Kidney capillary endothelial cell (primary cell): ENCODE data around the gene BEAN1.
"Not testable (repeated sequence)": the region's sequence is repeated elsewhere in the genome, so short reads cannot be mapped to it uniquely, and the experiment has no call there.

ENCODE experiments used
- DNase-seq: peaks from one replicate; pipeline ENCODE4 v3.0.0-alpha.2; 2018; ENCODE audit warnings: low spot score

The BEAN1 gene

DNA sequence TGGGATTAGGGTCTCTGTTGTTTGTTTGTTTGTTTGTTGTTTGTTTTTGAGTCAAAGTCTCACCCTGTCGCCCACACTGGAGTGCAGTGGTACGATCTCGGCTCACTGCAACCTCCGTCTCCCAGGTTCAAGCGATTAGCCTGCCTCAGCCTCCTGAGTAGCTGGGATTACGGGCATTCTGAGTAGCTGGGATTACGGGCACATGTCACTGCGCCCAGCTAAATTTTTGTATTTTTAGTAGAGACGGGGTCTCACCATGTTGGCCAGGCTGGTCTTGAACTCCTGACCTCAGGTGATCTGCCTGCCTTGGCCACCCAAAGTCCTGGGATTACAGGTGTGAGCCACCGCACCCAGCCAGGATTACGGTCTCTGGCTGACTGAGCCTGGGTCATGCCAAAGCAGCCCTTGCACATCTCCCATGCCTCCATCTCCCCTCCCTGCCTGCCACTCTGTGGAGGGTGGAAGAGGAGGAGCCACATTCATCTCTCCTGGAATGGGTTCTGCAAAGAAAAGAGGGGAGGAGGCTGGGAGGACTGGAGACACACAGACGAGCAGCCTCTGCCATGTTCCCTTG, 59.2 kb downstream of the BEAN1 start:
- no peak for DNase-seq

DNA sequence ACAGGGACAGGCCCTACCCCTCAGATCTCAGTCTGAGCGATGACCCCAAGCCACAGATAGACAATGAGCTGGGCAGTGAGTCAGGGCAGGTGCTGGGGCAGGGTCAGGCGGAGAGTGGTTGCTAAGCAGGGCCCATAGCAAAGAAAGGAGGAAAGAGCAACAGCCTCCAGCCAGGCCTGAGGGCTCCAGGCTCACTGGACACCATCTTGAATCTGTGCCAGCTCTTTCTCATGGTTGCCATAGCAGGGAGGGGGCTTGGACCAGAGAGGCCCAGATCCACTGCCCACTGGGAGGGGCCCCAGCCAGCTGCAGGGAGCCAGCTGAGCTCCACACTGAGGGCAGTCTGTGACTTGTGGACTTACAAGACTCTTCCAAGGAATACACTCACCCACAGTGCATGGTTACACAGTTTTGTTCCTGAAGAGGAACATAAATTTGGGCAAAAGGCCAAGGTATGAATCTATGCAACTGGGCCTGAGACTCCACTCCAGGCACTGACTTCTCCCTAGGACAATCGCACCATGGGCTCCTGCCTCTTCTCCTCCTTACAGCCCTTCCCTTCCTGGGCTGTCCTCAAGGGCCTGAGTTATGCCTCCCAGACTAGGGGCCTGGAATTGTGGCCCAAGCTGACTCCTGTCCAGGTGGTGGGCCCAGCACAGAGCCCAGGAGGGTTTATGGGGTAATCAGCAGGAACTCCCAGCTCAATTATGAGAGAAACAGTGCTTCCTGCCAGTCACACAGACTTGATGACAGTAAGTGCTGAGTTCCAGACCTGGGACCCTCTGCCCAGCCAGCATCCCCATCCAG, 59.9 kb downstream of the BEAN1 start:
- no peak for DNase-seq

DNA sequence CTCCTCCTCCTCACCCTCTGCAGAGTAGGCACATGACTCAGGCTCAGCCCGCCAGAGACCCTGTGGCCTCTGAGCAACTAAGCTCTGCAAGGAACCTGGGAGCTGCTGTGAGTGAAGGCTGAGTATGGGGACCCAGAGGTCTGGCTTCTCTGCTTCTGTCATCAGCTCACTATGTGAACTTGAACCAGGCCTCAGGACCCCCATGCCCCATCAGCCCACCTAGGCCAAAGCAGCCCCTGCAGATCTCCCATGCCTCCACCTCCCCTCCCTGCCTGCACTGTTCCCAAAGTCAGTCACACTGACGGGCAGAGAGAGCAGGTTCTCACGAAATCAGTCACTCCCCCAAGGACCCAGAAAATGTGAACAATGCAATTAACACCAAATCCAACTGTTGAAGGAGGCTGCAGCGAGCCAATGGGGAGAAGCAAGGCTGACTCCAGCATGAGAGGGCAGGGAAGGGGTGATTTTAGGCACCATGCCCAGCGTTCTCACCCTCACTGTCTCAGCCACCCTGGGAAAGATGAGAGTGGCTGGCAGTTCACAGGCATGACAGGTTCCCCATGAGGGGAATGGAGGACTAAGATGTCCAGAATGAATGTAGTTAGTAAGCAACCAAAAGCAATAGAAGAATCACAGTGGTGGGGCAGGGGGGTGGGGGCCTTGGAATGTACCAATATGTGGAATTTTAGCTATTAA, 60.6 kb downstream of the BEAN1 start:
- no peak for DNase-seq

DNA sequence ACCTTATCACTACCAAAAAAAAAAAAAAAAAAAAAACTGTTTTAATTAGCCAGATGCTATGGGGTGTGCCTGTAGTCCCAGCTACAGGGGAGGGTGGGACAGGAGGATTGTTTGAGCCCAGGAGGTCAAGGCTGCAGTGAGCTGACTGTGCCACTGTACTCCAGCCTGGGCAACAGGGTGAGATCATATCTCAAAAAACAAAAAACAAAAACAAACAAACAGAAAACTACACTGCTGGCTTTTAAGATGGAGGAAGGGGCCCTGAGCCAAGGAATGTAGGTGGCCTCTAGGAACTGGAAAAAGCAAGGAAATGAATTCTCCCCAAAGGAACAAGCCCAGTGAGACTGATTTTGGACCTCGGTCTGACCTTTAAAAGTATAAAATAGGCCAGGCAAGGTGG, 61.4 kb downstream of the BEAN1 start:
- no peak for DNase-seq

DNA sequence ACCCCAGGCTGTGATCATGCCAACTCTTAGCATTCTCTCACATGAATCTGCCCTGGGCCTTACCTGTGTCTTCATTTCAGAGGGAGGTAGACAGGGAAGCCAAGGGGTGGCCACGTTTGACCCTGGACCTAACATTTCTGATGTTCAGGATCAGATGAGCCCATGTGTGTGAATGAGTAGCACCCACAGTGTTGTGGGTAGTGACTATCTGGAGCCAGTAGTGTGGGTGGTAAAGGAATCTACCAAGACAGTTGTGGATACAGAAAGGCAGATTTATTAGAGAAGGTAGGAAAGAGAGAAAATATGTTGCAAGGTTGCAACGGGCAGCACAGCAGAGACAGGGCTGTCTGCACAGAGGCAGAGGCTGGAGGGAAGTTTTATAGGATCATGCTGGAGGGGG, 62.3 kb downstream of the BEAN1 start:
- DNase-seq = no peak

DNA sequence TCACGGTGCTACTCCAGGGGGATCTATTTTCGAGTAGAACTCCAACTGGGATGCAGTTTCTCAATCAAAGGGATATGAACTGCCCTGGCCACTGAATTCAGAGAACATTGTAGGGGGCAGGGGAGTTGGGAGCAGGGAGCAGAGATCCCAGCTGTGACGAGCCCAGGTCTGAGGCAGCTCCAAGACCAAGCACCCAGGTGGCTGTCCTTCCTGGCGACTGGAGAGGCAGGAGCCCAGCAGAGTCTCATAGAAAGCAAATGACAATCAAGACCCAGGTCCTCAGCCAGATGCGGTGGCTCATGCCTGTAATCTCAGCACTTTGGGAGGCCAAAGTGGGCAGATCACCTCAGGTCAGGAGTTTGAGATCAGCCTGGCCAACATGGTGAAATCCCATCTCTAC, 62.7 kb downstream of the BEAN1 start:
- DNase-seq = no peak

DNA sequence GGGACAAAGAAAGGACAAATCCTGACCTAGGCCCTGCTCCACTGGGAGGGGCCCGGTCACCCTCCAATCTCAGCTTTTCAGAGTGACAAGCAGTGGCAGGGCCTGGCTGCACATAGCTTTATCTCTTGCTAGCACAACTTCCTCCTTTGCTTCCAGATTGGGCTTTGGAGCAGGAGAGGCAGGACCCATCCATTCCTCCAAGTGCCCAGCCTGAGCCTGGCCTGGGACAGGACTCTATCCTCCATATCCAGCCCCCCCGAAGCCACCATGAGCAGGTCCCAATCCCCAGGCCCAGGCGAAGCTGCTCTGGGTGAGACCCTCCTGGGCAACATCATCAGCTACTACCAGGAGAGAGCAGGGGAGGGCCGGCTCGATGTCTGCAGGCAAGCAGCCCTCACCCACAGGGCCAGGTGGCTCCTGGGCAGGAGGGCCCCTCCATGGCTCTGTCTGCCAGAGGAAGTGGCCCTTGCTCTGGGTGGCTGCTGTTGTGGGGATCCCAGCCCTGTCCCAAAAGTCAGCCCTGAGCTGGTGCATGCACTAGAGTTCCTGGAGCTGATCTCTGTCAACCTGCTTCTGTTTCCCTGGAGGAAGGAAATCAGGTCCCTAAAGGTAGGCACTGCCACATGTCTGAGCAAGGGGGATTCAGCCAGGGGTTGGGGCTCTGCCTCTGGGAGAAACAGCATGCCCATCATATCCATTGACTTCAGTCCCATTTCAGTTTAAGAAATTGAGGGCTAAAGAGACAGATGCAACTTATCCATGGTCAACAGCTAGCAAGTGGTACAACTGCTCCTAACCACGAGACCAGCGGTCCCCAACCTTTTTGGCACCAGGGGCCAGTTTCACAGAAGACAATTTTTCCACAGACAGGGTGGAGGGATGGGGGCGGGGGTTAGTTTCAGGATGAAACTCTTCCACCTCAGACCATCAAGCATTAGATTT, 64.0 kb downstream of the BEAN1 start:
- DNase-seq = no peak

DNA sequence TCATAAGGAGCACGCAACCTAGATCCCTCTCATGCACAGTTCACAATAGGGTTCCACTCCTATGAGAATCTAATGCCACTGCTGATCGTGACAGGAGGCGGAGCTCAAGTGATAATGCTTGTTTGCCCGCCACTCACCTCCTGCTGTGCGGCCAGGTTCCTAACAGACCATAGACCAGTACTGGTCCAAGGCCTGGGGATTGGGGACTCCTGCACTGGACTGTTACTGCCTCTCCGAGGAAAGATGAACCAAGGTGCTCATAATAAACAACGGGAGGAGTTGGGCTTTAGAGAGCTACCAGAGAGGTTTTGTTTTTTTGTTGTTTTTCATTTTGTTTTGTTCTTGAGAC, 64.6 kb downstream of the BEAN1 start:
- no peak for DNase-seq

DNA sequence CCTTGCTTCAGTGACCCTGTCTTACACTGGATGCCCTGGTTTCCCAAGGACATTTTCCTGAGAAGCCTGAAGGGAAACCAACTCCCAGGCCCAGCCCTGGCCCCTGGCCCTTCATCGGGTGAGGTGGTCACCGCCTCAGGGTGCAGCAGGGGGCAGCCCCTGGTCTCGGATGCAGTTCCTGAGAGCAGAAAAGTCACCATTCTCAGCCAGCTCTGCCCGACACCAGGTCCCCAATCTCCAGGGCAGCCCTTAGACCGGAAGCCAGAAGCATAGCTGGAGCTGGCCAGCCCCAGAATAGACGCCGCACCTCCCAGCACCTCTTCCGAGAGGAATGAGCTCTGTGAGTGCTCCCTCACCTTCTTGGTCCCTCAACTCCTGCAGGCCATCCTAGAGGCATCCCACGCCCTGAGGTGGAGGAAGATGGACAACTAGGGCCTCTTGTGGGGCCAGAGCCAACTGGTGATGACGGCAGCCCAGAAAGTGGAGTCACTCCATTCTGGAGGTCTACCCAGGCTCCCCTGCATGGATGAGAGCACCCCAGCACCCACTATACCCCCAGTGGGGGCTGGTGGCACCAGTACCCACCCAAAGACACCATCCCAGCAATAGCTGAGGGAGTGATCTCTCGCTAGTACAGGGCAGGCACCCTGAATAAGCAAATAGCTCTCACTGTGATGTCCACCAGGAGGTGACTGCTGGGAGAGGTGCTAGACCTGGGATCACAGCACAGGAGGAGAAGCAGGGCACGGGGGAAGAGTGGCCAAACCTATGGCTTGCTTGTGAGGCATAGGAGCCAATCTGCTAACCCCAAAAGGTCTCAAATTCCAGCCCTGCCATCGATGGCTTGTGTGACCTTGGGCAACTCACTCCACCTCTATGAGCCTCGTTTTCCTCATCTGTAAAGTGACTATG, 66.7 kb downstream of the BEAN1 start:
- DNase-seq = no peak

DNA sequence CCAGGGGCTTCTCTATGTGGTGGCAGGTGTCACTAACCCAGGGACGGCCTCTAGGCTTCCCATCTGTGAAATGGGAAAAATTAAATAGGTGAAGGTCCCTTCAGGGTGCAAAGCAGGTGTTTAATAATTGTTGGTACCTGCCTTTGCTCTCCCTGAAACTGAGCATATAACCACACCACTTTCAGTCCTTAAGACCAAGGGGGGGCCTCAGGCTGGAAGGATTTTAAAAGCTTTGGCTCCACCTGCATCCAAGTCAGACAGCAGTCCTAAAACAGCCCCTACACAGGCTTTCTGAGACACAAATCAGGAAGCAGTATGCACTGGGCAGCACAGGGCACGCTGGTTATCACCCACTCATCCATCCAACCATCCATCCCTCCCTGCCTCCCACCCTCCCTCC, 67.8 kb downstream of the BEAN1 start:
- no peak for DNase-seq

DNA sequence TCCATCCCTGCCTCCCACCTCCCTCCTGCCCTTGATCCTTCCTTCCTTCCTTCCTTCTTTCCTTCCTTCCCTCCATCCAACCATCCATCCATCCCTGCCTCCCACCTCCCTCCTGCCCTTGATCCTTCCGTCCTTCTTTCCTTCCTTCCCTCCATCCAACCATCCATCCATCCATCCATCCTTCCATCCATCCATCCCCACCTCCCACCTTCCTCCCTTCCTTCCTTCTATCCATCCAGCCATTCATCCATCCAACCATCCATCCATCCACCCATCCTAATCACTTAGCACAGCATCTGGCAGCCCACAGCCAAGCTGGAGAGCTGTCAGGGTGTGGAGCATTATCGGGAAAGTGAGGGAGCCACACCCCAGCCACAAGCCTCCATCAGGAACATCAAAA, 68.3 kb downstream of the BEAN1 start:
- no peak for DNase-seq

DNA sequence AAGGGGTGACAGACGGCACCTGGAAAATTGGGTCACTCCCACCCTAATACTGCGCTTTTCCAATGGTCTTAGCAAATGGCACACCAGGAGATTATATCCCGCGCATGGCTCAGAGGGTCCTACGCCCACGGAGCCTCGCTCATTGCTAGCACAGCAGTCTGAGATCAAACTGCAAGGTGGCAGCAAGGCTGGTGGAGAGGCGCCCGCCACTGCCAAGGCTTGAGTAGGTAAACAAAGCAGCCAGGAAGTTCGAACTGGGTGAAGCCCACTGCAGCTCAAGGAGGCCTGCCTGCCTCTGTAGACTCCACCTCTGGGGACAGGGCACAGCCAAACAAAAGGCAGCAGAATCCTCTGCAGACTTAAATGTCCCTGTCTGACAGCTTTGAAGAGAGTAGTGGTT, 69.1 kb downstream of the BEAN1 start:
- not testable (repeated sequence) for DNase-seq

DNA sequence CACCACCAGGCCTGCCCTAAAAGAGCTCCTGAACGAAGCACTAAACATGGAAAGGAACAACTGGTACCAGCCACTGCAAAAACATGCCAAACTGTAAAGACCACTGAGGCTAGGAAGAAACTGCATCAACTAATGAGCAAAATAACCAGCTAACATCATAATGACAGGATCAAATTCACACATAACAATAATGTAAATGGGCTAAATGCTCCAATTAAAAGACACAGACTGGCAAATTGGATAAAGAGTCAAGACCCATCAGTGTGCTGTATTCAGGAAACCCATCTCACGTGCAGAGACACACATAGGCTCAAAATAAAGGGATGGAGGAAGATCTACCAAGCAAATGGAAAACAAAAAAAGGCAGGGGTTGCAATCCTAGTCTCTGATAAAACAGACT, 70.8 kb downstream of the BEAN1 start:
- DNase-seq = not testable (repeated sequence)

DNA sequence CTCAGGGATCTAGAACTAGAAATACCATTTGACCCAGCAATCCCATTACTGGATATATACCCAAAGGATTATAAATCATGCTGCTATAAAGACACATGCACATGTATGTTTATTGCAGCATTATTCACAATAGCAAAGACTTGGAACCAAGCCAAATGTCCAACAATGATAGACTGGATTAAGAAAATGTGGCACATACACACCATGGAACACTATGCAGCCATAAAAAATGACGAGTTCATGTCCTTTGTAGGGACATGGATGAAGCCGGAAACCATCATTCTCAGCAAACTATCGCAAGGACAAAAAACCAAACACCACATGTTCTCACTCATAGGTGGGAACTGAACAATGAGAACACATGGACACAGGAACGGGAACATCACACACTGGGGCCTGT, 74.5 kb downstream of the BEAN1 start:
- not testable (repeated sequence) for DNase-seq

DNA sequence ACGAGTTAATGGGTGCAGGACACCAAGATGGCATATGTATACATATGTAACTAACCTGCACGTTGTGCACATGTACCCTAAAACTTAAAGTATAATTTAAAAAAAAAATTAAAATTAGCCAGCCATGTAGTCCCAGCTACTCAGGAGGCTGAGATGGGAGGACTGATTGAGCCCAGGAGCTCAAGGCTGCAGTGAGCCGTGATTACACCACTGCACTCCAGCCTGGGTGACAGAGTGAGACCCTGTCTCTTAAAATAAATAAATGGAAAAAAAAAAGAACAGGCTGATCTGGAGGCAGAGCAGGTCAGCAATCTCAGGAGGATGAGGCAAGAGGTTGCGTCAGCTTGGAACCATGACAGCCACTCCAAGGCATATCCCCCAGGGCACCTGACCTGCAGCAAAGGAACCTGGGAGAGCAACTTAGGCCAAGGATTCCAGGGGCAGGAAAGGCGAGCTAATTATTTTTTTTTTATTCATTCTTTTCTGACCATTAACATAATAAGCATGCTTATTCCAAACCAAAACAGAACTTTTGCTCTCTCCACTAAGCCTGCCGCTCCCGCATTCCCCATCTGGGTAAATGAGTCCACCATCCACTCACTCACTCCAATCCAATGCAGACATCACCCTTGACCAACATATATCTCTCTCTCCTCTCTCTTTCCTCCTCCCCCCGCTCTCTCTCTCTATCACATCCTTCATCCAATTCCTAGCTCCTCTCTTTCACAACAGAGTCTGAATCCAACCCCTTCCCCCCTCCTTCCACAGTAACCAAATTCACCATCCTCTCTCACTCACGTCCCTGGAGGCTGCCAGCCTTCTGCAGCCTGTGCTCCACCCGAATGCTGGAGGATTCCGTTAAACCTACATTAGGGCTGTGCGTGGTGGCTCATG, 75.2 kb downstream of the BEAN1 start:
- DNase-seq = no peak

DNA sequence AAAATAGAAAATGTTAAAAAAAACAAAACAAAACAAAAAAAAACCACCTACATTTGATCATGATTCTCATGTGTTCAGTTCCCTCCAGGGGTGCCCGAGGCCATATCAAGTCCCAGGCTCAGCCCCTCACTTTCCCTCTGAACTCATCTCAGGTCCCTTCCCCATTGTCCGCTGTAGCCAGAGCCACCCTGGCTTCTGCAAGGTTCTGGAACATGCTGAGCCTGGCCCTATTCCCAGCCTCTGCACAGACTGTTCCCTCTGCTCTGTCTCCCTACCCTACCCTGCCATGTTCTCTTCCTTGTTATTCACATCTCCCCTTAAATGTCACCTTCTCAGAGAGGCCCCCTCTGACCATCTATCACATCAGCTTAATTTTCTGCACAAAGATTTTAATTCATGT, 75.9 kb downstream of the BEAN1 start:
- no peak for DNase-seq

DNA sequence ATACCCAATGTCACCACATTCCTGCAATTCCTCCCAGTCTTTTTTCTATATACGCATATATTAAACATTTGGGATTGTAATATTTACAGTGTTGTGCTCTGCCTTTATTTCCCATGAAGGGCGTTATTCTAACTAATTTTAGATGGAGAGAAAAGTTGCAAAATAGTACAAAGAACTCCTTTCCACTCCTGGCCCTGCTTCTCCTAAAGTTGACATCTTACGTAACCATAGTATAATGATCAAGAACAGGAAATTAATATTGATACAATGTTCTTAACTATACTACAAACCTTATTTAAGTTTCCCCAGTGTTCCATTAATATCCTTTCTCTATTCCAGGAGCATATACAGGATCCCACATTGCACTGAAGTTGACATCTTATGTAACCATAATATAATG, 76.5 kb downstream of the BEAN1 start:
- DNase-seq = no peak

DNA sequence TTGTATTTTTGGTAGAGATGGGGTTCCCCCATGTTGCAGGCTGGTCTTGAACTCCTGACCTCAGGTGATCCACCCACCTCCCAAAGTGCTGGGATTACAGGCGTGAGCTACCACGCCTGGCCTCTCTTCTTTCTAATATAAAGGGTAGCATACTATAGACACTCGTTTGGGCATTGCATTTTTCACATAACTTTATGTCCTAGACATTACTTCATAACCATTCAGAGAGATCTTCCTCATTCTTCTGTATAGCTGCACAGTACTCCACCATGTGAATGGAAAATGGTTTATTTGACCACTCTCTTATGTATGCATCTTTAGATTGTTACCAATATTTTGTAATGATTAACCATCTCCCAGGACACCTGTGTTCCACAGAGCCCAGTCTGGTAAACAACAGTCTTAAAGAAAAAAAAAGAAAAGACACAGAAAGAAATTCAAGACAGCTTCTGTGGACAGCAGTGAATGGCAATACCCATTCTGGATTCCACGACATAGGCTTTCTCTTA, 80.7 kb downstream of the BEAN1 start:
- DNase-seq = no peak

DNA sequence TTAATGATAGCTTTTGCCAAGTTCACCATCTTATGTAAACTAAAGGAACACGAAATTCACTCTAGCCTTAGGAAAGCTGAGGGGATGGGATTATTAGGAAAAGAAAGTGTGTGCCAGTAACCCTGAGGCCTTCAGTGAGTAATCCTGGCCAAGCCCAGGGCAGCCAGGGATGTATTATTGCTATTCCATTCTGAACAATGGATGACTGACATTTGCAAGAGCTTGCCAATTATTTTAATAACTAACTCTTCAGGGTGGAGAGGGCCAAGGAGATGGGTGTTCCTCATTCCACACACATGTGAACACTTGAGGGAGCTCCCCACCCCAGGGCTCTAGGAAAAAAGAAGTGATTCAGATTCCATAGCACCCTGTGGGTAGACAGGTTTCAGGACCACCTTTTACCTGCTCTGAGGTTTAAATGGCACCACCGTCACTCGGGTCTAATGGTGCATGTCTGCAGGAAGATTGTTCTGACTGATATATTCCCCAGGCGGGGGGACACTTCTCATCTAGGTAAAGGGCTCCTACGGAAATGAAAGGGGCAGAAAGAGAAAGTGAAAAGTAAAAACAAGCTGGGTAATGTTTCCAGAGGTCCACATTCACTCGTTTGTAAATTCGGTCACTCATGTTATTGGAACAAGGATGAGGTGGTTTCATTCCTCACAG, 81.3 kb downstream of the BEAN1 start:
- DNase-seq = no peak
